Keratinocyte (primary cell): ENCODE data around the gene GFOD1. TPM values are rescaled to one million over a fixed set of nuclear protein-coding genes. Genes with fewer than 3 reads are reported as not detected.

Experiments used
- DNase-seq: peaks from one replicate; pipeline ENCODE4 v3.0.0-alpha.2; 2011; ENCODE audit warnings: low read depth, missing footprints, low spot score
- FAIRE-seq: peaks from 2 replicates; lab custom pipeline; 2011; peaks lifted over from hg19 to GRCh38; lab: Jason Lieb, UNC
- H2AFZ ChIP-seq: 2 replicates; pipeline ENCODE4 v1.6.0; 2012; ENCODE audit warnings: low read length, control low read depth, inconsistent platforms; ENCODE audit not compliant: control insufficient read depth
- H3K27ac ChIP-seq: 2 replicates; pipeline ENCODE4 v1.5.1; 2011; ENCODE audit warnings: low read length; ENCODE audit not compliant: control insufficient read depth, insufficient read depth
- H3K27me3 ChIP-seq: 3 replicates; pipeline ENCODE4 v1.6.0; 2011; ENCODE audit warnings: low read length; ENCODE audit not compliant: control insufficient read depth, insufficient read depth; ENCODE audit errors: extremely low read depth
- H3K36me3 ChIP-seq, 2 experiments: 2 replicates in 1 of 2; 3 replicates in 1 of 2; pipeline ENCODE4 v1.5.1; 2011; ENCODE audit warnings: low read length in 2 of 2, mild to moderate bottlenecking in 1 of 2; ENCODE audit not compliant: control insufficient read depth in 2 of 2, insufficient read depth in 2 of 2; ENCODE audit errors: extremely low read depth in 1 of 2
- H3K4me1 ChIP-seq: 3 replicates; pipeline ENCODE4 v1.5.1; 2011; ENCODE audit warnings: low read length; ENCODE audit not compliant: control insufficient read depth, insufficient read depth; ENCODE audit errors: extremely low read depth
- H3K4me2 ChIP-seq: 3 replicates; pipeline ENCODE4 v1.6.0; 2011; ENCODE audit warnings: low read depth, low read length; ENCODE audit not compliant: control insufficient read depth, insufficient read depth; ENCODE audit errors: extremely low read depth
- H3K4me3 ChIP-seq, 3 experiments: fragments of 200-600 bp in 1 of 3; sonication (generic) in 1 of 3; 2 replicates in 2 of 3; 3 replicates in 1 of 3; pipeline ENCODE4 v1.5.1; 2011 to 2016; ENCODE audit warnings: low read length in 3 of 3, mild to moderate bottlenecking in 3 of 3, control low read depth in 2 of 3, inconsistent platforms in 1 of 3, low read depth in 1 of 3, mixed read lengths in 1 of 3, mixed run types in 1 of 3, moderate library complexity in 1 of 3; ENCODE audit not compliant: control insufficient read depth in 2 of 3, insufficient read depth in 2 of 3; ENCODE audit errors: extremely low read depth in 1 of 3
- H3K79me2 ChIP-seq: 2 replicates; pipeline ENCODE4 v1.6.0; 2012; ENCODE audit warnings: low read length; ENCODE audit not compliant: control insufficient read depth, insufficient read depth
- H3K9ac ChIP-seq: 3 replicates; pipeline ENCODE4 v1.6.0; 2011; ENCODE audit warnings: low read length; ENCODE audit not compliant: control insufficient read depth, insufficient read depth; ENCODE audit errors: extremely low read depth
- H3K9me1 ChIP-seq: 3 replicates; pipeline ENCODE4 v1.6.0; 2011; ENCODE audit warnings: low read length; ENCODE audit not compliant: control insufficient read depth, insufficient read depth; ENCODE audit errors: extremely low read depth
- H3K9me3 ChIP-seq: 2 replicates; pipeline ENCODE4 v1.5.1; 2012; ENCODE audit warnings: low read depth, low read length; ENCODE audit not compliant: control insufficient read depth
- H4K20me1 ChIP-seq: 3 replicates; pipeline ENCODE4 v1.6.0; 2011; ENCODE audit warnings: low read length; ENCODE audit not compliant: control insufficient read depth, insufficient read depth; ENCODE audit errors: extremely low read depth
- CTCF ChIP-seq, 3 experiments: IDR thresholded peaks in 1 of 3; conservative IDR thresholded peaks in 1 of 3; optimal IDR thresholded peaks in 1 of 3; 2 replicates in 2 of 3; 3 replicates in 1 of 3; pipeline versions ENCODE3 to v1.5.1; 2011; ENCODE audit warnings: low read length in 3 of 3, mild to moderate bottlenecking in 3 of 3, moderate library complexity in 2 of 3, control low read depth in 1 of 3, inconsistent platforms in 1 of 3; ENCODE audit not compliant: insufficient read depth in 2 of 3; ENCODE audit errors: extremely low read depth in 1 of 3
- EZH2 ChIP-seq: IDR thresholded peaks from one replicate; pipeline ENCODE4 v1.6.1; 2012; ENCODE audit warnings: inconsistent platforms, mild to moderate bottlenecking, low read length, moderate library complexity
- dilution Hi-C: fragments of 300-500 bp; cut with MboI; formaldehyde crosslinking; loops from one replicate; pipeline ENCODE4 v1.7.0; 2020; ENCODE audit warnings: low sequenced_read_pairs; ENCODE audit not compliant: extremely low pct_ligation_motif_present
- polyA plus RNA-seq, 5 experiments: library from polyadenylated mRNA; depleted of rRNA in 3 of 5; stranded (reverse) in 3 of 5; stranded (forward) in 1 of 5; unstranded in 1 of 5; fragments of >200 nt; gene quantifications; 1 replicate in 1 of 5; 2 replicates in 3 of 5; 3 replicates in 1 of 5; pipeline versions ENCODE4 v1.2.1 to v1.2.3, GENCODE V29; 2011 to 2012; ENCODE audit warnings: missing spikeins in 2 of 5, low read depth in 1 of 5, low replicate concordance in 1 of 5

The GFOD1 gene
- polyA plus RNA-seq, 1 donor (not counting 4 experiments of a cell fraction or from before 2014, with no cell fraction given) = 7.2 TPM

DNA sequence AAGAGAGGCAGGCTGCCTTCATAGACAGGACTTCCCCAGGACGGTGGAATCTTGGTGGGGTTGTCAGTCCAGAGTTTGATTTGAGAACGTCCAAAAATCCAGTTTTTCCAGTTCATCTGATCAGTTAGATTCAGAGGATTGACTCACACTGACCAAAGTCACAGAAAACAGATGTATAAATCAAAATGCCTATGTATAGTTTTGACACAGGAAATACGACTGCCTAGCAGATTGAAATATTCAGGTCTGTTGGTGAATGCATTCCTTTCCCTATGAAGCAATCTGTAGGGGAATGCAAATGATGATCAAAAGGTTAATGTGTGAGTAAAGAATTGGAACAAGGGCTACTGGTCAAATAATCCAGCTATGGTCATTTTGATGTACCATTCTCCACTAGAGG lies 29.7 kb upstream of the GFOD1 start:
- Histone ChIP-seq H3K9me1 (no peaks in the 10 kb centered on the region), H3K9ac (no peak overlapping the region), H4K20me1 (no peaks in the 10 kb centered on the region), H3K4me2 (no peak overlapping the region), H3K27ac (no peak overlapping the region), H3K79me2 (no peaks in the 10 kb centered on the region), H3K4me3 (no peak overlapping the region), H3K4me1 (peaks cover 14% of the 10 kb centered on the region), H2AFZ (no peak overlapping the region), H3K36me3 (no peaks in the 10 kb centered on the region), H3K9me3 (no peaks in the 10 kb centered on the region), H3K27me3 (no peaks in the 10 kb centered on the region)
- dilution Hi-C loops = no loop called here
- FAIRE-seq = no peak
- no peak for DNase-seq
- TF ChIP-seq CTCF (optimal IDR thresholded peaks at IDR 0.05 in 1 of 3, IDR thresholded peaks at IDR 0.05 in 1 of 3, conservative IDR thresholded peaks at IDR 0.05 in 1 of 3; ENCODE audit: extremely low read depth in 1 of 3, insufficient read depth in 2 of 3, low read length in 3 of 3) (no peak), EZH2 (no peak)

- Histone ChIP-seq H2AFZ (no peak overlapping the region), H3K9ac (no peak overlapping the region), H3K79me2 (no peaks in the 10 kb centered on the region), H3K9me3 (no peaks in the 10 kb centered on the region), H3K4me3 (no peak overlapping the region), H3K4me2 (no peak overlapping the region), H3K4me1 (peaks cover 8% of the 10 kb centered on the region), H4K20me1 (no peaks in the 10 kb centered on the region), H3K36me3 (no peaks in the 10 kb centered on the region), H3K27me3 (no peaks in the 10 kb centered on the region), H3K9me1 (no peaks in the 10 kb centered on the region), H3K27ac (no peak overlapping the region)
- dilution Hi-C loops = no loop called here
- DNase-seq = no peak
- no peak for FAIRE-seq
- TF ChIP-seq EZH2 (no peak), CTCF (optimal IDR thresholded peaks at IDR 0.05 in 1 of 3, IDR thresholded peaks at IDR 0.05 in 1 of 3, conservative IDR thresholded peaks at IDR 0.05 in 1 of 3; ENCODE audit: extremely low read depth in 1 of 3, insufficient read depth in 2 of 3, low read length in 3 of 3) (no peak)
These were observed 28.5 kb upstream of the GFOD1 start for GRCh38 chr6:13515912-13516311.
